ENCODE data around the gene TYW1. TPM values are rescaled to one million over a fixed set of nuclear protein-coding genes. Genes with fewer than 3 reads are reported as not detected.
A peak's percentile ranks its signal among the peaks of the same experiment; 100 is the strongest.
"Not testable (repeated sequence)": the region's sequence is repeated elsewhere in the genome, so short reads cannot be mapped to it uniquely, and the experiment has no call there.

TYW1 gene
- total RNA-seq, 4 donors from 2014 or later: 10.7 to 14.2 (median 13.0) TPM

GRCh38 chr7:67042781-67043558, 46.3 kb downstream of the TYW1 start:
- H3K27me3 ChIP-seq; H3K9me3 ChIP-seq; intact Hi-C loops (cut with DNase I); DNase-seq (ENCODE audit: extremely low spot score); H3K36me3 ChIP-seq; H3K4me3 ChIP-seq: not testable (repeated sequence)
- Histone ChIP-seq H3K27ac (replicated peaks in 1 of 4) (peak overlapping the region; percentile 61 to 79 (median 70)), H3K4me1 (peaks cover 10 to 33% (median 28%) of the 10 kb centered on the region in 4 donors)
- TF ChIP-seq POLR2AphosphoS5 (IDR thresholded peaks at IDR 0.05): peak in 1 of 2 donors; percentile 48
- WGBS: 58% methylated on average over 5 of the region's 5 CpGs

GRCh38 chr7:67043559-67043930, 46.9 kb downstream of the TYW1 start:
- DNase-seq (ENCODE audit: extremely low spot score): not testable (repeated sequence)

GRCh38 chr7:67045496-67045995, 48.9 kb downstream of the TYW1 start:
- intact Hi-C loops (cut with DNase I): no loop called here
- Histone ChIP-seq H3K4me3 (no peak overlapping the region), H3K36me3 (peaks cover 0 to 3% (median 1%) of the 10 kb centered on the region in 4 donors), H3K27ac (replicated peaks in 1 of 4) (no peak overlapping the region), H3K4me1 (peaks cover 10 to 33% (median 28%) of the 10 kb centered on the region in 4 donors), H3K9me3 (no peaks in the 10 kb centered on the region), H3K27me3 (no peaks in the 10 kb centered on the region)
- no peak for DNase-seq (ENCODE audit: extremely low spot score)
- TF ChIP-seq POLR2AphosphoS5 (IDR thresholded peaks at IDR 0.05) (no peak), EP300 (IDR thresholded peaks at IDR 0.05) (no peak), CTCF (IDR thresholded peaks at IDR 0.05) (no peak), POLR2A (IDR thresholded peaks at IDR 0.05; ENCODE audit: low read depth) (no peak)
- WGBS: 82% methylated on average over 4 of the region's 4 CpGs

More at GRCh38 chr7:67043559-67043930, 46.9 kb downstream of the TYW1 start:
- H3K9me3 ChIP-seq; H3K4me3 ChIP-seq; H3K36me3 ChIP-seq; H3K27me3 ChIP-seq; intact Hi-C loops (cut with DNase I): not testable (repeated sequence)
- Histone ChIP-seq H3K27ac (replicated peaks in 1 of 4) (peak overlapping the region; percentile 61 to 79 (median 70)), H3K4me1 (peaks cover 10 to 33% (median 28%) of the 10 kb centered on the region in 4 donors)
- WGBS: 56% methylated on average over 4 of the region's 4 CpGs

- intact Hi-C loops (cut with DNase I); DNase-seq (ENCODE audit: extremely low spot score): not testable (repeated sequence)
- WGBS: 77% methylated on average over 2 of the region's 2 CpGs
Observed at GRCh38 chr7:67046819-67047218, 50.2 kb downstream of the TYW1 start.

GRCh38 chr7:67049908-67050307, 53.3 kb downstream of the TYW1 start:
- intact Hi-C loops (cut with DNase I): not testable (repeated sequence)

More at GRCh38 chr7:67046819-67047218, 50.2 kb downstream of the TYW1 start:
- peaks cover 0 to 15% (median 9%) of the 10 kb centered on the region in 4 donors for H3K36me3 ChIP-seq
- not testable (repeated sequence) for H3K9me3 ChIP-seq; H3K27me3 ChIP-seq; H3K27ac ChIP-seq (replicated peaks in 1 of 4); H3K4me3 ChIP-seq
- peaks cover 10 to 29% (median 26%) of the 10 kb centered on the region in 4 donors for H3K4me1 ChIP-seq

GRCh38 chr7:67052161-67052560, 55.5 kb downstream of the TYW1 start:
- H3K27me3 ChIP-seq; DNase-seq (ENCODE audit: extremely low spot score); H3K9me3 ChIP-seq; intact Hi-C loops (cut with DNase I); H3K27ac ChIP-seq (replicated peaks in 1 of 4); H3K4me3 ChIP-seq; H3K4me1 ChIP-seq: not testable (repeated sequence)
- peaks cover under 1 to 27% (median 14%) of the 10 kb centered on the region in 4 donors for H3K36me3 ChIP-seq
- 91% methylated on average over 2 of the region's 2 CpGs for WGBS

More at GRCh38 chr7:67049908-67050307, 53.3 kb downstream of the TYW1 start:
- H3K4me3 ChIP-seq; H3K27me3 ChIP-seq; H3K9me3 ChIP-seq; DNase-seq (ENCODE audit: extremely low spot score); H3K4me1 ChIP-seq; H3K27ac ChIP-seq (replicated peaks in 1 of 4): not testable (repeated sequence)
- H3K36me3 ChIP-seq: peaks cover 0 to 22% (median 13%) of the 10 kb centered on the region in 4 donors
- 79% methylated on average over 2 of the region's 2 CpGs for WGBS

- no peak for TF ChIP-seq POLR2A (IDR thresholded peaks at IDR 0.05; ENCODE audit: low read depth)
- TF ChIP-seq CTCF (IDR thresholded peaks at IDR 0.05): no peak
- no peak for TF ChIP-seq EP300 (IDR thresholded peaks at IDR 0.05)
- TF ChIP-seq POLR2AphosphoS5 (IDR thresholded peaks at IDR 0.05): no peak
- intact Hi-C loops (cut with DNase I): no loop called here
- WGBS: 96% methylated on average over 2 of the region's 2 CpGs
- Histone ChIP-seq H3K27me3 (no peaks in the 10 kb centered on the region), H3K9me3 (no peaks in the 10 kb centered on the region), H3K27ac (replicated peaks in 1 of 4) (no peak overlapping the region), H3K4me3 (no peak overlapping the region), H3K36me3 (peaks cover 8 to 49% (median 23%) of the 10 kb centered on the region in 4 donors), H3K4me1 (no peaks in the 10 kb centered on the region)
- DNase-seq (ENCODE audit: extremely low spot score): no peak
Observed at GRCh38 chr7:67056683-67057082, 60.0 kb downstream of the TYW1 start.

GRCh38 chr7:67061321-67061720, 64.7 kb downstream of the TYW1 start:
- H3K4me3 ChIP-seq; intact Hi-C loops (cut with DNase I); H3K9me3 ChIP-seq; H3K4me1 ChIP-seq; H3K27me3 ChIP-seq; DNase-seq (ENCODE audit: extremely low spot score); H3K27ac ChIP-seq (replicated peaks in 1 of 4): not testable (repeated sequence)
- peaks cover 8 to 41% (median 20%) of the 10 kb centered on the region in 4 donors for H3K36me3 ChIP-seq
- WGBS: 98% methylated on average over 4 of the region's 4 CpGs

- DNase-seq (ENCODE audit: extremely low spot score); H3K4me1 ChIP-seq: not testable (repeated sequence)
- H3K36me3 ChIP-seq: peaks cover 5 to 38% (median 14%) of the 10 kb centered on the region in 4 donors
Observed at GRCh38 chr7:67062802-67063201, 66.2 kb downstream of the TYW1 start.

More at GRCh38 chr7:67062802-67063201, 66.2 kb downstream of the TYW1 start:
- H3K27ac ChIP-seq (replicated peaks in 1 of 4); H3K4me3 ChIP-seq; H3K27me3 ChIP-seq; H3K9me3 ChIP-seq; intact Hi-C loops (cut with DNase I): not testable (repeated sequence)
- WGBS: 93% methylated on average over 1 of the region's 1 CpG

Data from esophagus muscularis mucosa (tissue), 4 donors.